NOMO-1 treated with dmso at 0.1 percent for 144 hours (cell line): ENCODE measurements around the gene TFF1.

Experiments used
- DNase-seq: peaks from one replicate; lab custom pipeline; 2025; ENCODE audit not compliant: unreplicated experiment; lab: John Stamatoyannopoulos, UW

Gene TFF1

DNA sequence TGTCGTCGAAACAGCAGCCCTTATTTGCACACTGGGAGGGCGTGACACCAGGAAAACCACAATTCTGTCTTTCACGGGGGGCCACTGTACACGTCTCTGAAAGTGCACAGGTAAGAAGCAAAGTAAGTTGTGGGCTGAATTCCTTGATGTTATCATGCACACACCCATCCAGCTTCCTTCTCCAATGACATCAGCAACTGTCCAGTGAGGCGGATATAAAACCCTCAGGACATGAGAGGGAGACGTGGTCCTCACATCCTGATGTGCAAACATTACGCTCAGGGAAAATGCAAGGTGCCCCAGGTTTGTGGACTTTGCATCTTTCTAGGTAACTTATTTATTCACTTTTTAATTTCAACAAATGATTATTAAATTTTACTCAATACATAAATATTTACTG lies 3.0 kb downstream of the TFF1 start:
- no peak for DNase-seq

- no peak for DNase-seq
Observed at GRCh38 chr21:42362700-42363099, 3.6 kb downstream of the TFF1 start.

DNA sequence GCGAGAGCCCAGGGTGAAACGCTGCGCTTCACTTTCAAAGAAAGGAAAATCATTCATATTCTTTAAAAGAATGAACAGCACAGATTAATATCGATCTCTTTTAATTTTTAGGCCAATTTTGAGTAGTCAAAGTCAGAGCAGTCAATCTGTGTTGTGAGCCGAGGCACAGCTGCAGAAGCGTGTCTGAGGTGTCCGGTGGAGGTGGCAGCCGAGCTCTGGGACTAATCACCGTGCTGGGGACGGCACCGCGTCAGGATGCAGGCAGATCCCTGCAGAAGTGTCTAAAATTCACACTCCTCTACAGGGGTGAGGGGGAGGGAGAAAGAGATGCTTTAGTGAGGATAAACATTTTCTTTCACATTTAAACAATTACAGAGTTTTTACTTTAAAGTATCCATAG lies 4.1 kb downstream of the TFF1 start:
- DNase-seq, result no peak

DNA sequence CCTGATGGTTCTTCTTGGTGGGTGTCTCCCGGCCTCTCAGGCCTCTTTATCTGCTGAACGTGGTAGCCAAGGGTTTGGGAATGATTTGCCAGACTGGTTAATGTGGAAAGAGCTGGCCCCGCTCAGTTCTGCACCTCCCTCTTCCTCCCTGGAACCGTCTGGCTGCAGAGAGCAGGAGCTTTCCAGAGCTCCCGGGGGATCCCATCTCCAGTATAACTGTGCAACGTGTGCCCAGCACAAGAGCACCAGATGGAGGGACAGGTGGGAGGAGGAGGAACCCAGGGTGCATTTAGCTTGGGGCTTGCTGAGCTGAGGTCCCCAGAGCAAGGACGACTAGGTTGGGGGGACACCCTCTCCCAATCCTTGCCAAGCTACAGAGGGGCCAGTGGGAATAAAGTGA lies 5.0 kb downstream of the TFF1 start:
- no peak for DNase-seq

DNA sequence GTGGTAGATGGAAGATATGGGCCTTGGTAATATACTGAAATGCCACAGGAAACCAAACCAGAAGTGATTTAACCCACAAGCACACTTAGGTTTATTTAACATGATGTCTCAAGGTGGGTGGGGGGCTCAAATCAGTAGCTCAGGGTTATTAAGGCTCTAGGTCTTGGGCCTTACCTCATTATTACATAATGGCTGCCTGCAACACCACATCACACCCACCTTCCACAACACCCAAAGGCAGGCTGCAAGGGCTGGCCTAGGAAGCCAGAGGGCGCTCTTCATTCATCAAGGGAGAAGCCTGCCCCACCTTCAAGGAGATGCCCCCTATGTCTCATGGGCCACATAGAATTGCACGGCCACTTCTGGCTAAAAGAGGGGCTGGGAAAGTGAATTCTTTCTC lies 6.0 kb downstream of the TFF1 start:
- DNase-seq, result no peak

GRCh38 chr21:42358937-42359336 lies 7.4 kb downstream of the TFF1 start:
- no peak for DNase-seq

DNA sequence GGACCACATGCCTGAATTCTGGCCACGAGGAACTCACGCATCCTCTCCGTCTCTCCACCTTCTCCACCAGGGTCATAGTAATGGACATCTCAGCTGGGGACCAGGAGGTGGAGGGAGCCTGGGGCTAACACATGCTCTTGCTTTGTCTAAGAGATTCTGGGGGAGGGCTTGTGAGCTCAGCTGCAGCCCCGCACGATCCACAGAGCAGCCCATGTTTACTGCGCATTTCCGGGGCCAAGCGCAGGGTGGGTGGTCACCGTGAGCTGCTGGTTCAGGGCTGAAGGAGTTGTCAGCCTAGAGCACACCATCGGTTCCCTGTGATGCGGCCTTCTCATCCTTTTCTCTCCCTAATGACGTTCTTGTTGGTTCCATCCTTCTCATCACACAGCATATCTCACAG lies 8.1 kb downstream of the TFF1 start:
- DNase-seq, result no peak

DNA sequence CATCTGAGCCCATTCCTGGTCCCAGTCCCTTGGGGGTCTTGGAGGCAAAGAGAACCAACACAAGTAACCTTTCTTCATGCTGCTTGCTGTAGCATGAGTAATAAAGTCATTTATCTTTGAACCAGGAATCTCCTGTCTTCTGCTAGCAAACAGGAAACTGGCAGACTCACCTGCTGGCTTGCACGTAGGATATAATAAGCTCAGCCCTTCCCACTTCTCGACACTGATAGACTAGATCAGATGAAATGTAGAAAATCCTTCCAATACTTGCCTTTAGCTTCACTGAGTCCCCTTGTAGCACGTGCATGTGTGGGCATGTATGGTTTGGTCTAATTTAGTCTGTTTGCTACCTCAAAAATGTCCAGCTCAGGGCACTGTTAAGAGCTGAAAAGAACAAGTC lies 9.0 kb downstream of the TFF1 start:
- no peak for DNase-seq

DNA sequence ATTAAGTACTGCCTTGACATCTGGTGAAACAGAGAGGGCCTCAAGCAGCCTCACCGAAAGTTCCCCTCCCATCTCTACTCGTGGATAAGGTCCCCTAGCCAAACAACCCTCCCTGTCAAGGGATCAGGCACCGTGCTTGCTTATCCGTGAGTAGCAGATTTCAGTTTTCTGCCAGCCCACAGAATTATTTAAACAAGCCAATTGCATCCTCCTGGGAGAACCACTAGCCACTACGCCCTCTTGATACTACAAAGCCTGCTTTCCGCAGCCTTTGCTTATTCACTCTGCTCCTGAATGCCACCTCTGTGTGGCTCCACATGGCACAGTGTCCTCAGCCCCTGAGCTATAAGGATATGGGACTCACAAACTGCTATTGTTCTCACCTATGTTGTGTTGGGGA lies 9.7 kb downstream of the TFF1 start:
- DNase-seq, result no peak

GRCh38 chr21:42356046-42356445 lies 10.3 kb downstream of the TFF1 start:
- no peak for DNase-seq

GRCh38 chr21:42353623-42354022 lies 12.7 kb downstream of the TFF1 start:
- no peak for DNase-seq

DNA sequence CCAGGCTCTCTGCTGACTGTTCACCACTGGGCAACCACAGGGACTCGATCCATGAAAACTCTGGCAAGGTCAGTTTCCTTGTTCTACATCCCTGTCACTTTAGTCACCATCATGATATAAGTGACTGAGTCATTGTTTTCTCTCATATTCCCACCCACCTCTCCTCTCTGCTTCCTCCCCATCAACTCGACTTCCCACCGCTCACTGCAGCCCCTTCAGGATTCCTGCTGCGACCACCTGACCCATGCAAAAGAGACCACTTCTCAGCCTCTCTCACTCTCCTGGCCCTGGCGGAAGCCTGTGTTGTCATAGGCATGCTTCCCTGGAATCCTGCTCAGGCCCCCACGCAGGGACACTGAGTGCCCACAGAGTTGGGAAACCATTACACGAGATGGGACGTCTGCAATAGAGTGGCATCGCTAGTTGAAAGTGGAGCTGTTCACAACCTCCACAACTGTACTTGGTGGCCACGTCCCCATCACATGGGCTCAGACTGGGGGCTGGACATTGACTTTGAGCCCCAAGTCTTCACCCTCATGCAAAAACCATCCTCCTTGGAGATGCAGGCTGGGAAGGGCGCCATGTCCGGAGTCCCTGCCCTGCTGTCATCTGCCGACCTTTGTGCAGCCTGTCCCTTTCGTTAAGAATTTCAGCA lies 13.8 kb downstream of the TFF1 start:
- no peak for DNase-seq

DNA sequence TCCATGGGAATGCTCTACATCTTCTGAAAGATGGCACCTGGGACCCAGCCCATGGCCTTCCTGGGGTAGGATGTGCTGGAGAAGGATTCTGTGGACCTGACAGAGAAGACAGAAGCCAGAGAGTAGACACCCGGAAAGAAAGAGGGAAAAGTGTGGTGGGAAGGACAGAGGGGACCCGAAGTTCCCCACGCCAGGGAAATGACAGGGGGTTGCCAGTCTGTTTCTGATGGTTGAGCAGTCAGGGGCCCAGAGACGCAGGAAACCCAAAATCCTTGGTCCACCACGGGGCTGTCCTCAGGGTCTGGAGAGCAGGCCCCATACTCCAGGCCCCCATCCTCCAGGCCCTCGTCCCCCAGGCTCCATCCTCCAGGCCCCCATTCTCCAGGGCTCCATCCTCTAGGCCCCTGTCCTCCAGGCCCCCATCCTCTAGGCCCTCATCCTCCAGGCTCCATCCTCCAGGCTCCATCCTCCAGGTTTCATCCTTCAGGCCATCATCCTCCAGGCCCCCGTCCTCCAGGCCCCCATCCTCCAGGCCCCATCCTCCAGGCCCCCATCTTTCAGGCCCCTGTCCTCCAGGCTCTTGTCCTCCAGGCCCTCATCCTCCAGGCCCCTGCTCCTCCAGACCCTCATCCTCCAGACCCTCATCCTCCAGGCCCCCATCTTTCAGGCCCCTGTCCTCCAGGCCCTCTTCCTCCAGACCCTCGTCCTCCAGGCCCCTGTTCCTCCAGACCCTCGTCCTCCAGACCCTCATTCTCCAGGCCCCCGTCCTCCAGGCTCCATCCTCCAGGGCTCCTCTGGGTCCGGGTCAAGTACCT lies 14.5 kb downstream of the TFF1 start:
- DNase-seq, result no peak

GRCh38 chr21:42350927-42351426 lies 15.4 kb downstream of the TFF1 start, which contains the start of gene TFF2:
TFF2 (minus strand) TSS chr21:42350994; CDS start chr21:42350957, 37 bp downstream.
- DNase-seq, result no peak

DNA sequence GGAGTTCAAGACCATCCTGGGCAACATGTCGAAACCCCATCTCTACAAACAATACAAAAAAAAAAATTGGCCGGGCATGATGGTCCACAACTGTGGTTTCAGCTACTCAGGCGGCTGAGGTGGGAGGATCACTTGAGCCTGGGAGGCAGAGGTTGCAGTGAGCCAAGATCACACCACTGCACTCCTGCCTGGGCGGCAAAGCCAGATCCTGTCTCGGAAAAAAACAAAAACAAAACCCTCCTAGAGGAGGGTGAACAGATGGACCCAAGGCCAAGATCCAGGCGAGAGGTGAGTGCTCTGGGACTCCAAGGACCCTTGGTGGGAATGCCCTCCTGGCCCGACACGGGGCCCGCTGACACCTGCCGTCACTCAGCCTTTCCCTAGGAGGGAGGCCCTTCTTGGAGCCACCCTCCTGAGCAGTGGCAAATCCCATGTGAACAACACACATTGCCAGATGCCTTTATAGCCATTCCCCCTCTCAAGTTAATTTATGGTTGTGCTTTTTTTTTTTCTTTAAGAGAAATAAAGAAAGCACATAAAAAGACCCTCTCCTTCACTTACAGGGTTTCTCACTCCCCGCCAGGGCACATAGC lies 15.9 kb downstream of the TFF1 start:
- DNase-seq, result no peak

- no peak for DNase-seq
Observed at GRCh38 chr21:42349420-42350317, 16.7 kb downstream of the TFF1 start.

DNA sequence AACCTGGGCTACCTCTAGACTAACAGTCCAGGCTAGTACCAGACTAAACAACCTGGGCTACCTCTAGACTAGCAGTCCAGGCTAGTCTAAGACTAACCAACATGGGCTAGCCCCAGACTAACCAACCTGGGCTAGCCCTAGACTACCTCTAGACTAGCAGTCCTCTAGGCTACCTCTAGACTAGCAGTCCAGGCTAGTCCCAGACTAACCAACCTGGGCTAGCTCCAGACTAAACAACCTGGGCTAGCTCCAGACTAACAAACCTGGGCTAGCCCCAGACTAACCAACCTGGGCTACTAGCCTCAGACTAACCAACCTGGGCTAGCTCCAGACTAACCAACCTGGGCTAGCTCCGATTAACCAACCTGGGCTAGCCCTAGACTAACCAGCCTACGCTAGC lies 17.6 kb downstream of the TFF1 start:
- no peak for DNase-seq

- DNase-seq, result no peak
Observed at GRCh38 chr21:42347601-42348327, 18.6 kb downstream of the TFF1 start.

DNA sequence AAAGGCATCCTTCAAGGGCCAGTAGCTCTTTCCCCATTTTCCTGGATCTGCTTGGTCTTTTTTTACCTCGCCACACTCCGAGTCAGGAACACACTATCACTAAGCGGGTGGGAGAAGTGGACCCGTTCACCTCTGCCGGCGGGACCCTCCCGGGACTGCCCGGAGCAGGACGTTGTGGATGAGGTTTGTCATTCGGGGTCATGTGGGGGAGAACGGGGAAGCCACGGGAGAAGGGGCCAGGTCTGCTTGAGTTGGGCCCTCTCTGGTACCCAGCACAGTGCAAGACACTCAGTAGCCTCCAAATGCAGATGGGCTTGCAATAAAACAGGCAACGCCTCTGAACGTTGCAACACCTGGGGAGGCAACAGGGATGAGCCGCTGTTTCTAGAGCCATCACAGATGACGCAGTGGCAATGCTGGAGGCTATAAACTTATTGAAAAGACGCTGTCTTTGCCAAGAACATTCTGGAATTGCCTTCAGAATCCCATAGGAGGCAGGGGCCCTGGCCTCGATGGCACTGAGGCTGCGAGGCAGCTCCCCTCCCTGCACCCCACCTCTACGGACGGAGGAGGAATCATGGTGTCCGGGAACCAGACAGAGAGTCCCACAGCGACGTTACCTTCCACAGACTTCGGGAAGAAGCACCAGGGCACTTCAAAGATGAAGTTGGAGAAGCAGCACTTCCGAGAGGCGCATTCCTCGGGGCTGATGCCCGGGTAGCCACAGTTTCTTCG lies 19.3 kb downstream of the TFF1 start:
- no peak for DNase-seq

DNA sequence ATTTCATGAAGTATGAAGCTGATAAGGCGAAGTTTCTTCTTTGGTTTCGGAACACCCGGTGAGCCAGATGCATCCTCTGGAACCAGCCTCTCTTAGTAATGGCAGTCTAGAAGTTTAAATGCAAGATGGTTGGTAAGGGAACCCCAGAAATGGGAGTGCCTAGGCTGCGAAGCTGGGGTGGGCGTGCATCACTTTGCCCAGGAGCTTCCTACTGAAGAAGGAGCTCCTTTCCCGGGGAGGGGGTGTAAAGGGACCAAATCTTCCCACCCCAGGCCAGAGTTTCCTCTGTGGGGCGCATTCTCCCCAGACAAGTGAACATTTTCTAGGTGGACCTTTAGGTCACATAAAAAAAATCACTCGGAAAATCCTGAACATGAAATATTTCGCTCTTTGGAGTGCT lies 19.9 kb downstream of the TFF1 start:
- no peak for DNase-seq
